Uterus (tissue), 2 donors: ENCODE measurements around the gene MRPL49.

Experiments used
- CTCF ChIP-seq, 4 experiments: fragments of 200-600 bp in 2 of 4; fragments of 450-650 bp in 2 of 4; sonication (generic) in 2 of 4; IDR thresholded peaks; one replicate each; pipeline ENCODE4 v1.5.1; 2016 to 2019; ENCODE audit warnings: antibody characterized with exemption in 4 of 4, mild to moderate bottlenecking in 2 of 4, moderate library complexity in 1 of 4
- POLR2A ChIP-seq, 2 donors: fragments of 450-650 bp; IDR thresholded peaks; one replicate each; pipeline ENCODE4 v1.6.1; 2016; ENCODE audit warnings: antibody characterized with exemption in 2 of 2, mild to moderate bottlenecking in 1 of 2, moderate library complexity in 1 of 2

DNA sequence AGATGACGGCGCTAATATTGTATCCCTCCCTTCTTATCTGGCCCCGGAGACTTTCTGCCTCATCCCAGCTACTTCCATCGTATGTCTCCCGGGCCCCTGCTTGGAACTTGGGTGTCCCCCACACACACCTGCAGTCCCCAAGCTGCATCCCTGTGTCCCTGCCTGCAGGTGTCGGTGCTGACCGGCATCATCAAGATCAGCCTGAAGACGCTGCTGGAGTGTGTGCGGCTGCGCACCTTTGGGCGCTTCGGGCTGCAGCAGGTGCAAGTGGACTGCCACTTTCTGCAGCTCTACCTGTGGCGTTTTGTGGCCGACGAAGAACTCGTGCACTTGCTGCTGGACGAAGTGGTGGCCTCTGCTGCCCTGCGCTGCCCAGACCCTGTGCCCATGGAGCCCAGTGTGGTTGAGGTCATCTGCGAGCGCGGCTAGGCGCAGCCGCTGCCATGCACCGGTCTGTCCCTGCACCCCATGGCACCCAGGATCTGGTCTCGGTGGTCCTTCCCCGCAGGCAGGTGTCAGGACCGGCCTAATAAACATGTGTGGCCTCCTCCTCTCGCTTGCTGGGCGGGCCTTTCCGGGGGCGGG lies 10.9 kb upstream of the MRPL49 start:
- no peak for TF ChIP-seq POLR2A (IDR thresholded peaks at IDR 0.05)
- no peak for TF ChIP-seq CTCF (IDR thresholded peaks at IDR 0.05)
